ENCODE measurements around the gene PIK3R3.

- TF ChIP-seq CTCF (IDR thresholded peaks at IDR 0.05) (no peak), POLR2A (IDR thresholded peaks at IDR 0.05) (no peak)
Measured at GRCh38 chr1:46137916-46138315, 5.5 kb upstream of the PIK3R3 start.

Data from thyroid gland (tissue), 4 donors.